Uterus (tissue), 4 donors: Measurements from ENCODE around the gene ORM1. TPM values are rescaled to one million over a fixed set of nuclear protein-coding genes. Genes with fewer than 3 reads are reported as not detected.

Experiments
- DNase-seq, 2 donors: peaks; one replicate each; pipeline ENCODE4 v3.0.0-alpha.2; 2019 to 2020
- H3K27ac ChIP-seq, 2 donors: fragments of 200-600 bp; sonication (generic); 1 replicate in 1 of 2; 2 replicates in 1 of 2; pipeline ENCODE4 v1.5.1; 2016 to 2018
- H3K27me3 ChIP-seq, 2 donors: fragments of 200-600 bp; sonication (generic); one replicate each; pipeline ENCODE4 v1.5.1; 2018 to 2019; ENCODE audit warnings: control low read depth in 1 of 2
- H3K36me3 ChIP-seq, 2 donors: fragments of 200-600 bp; sonication (generic); one replicate each; pipeline ENCODE4 v1.5.1; 2019; ENCODE audit warnings: control low read depth in 1 of 2
- H3K4me1 ChIP-seq, 2 donors: fragments of 200-600 bp; sonication (generic); one replicate each; pipeline ENCODE4 v1.5.1; 2018 to 2019; ENCODE audit warnings: control low read depth in 1 of 2
- H3K4me3 ChIP-seq, 2 donors: fragments of 200-600 bp; sonication (generic); 1 replicate in 1 of 2; 2 replicates in 1 of 2; pipeline ENCODE4 v1.5.1; 2018 to 2019; ENCODE audit warnings: mild to moderate bottlenecking in 1 of 2
- H3K9me3 ChIP-seq, 2 donors: fragments of 200-600 bp; sonication (generic); one replicate each; pipeline ENCODE4 v1.5.1; 2019; ENCODE audit warnings: control low read depth in 1 of 2
- CTCF ChIP-seq, 4 experiments: fragments of 200-600 bp in 2 of 4; fragments of 450-650 bp in 2 of 4; sonication (generic) in 2 of 4; IDR thresholded peaks; one replicate each; pipeline ENCODE4 v1.5.1; 2016 to 2019; ENCODE audit warnings: antibody characterized with exemption in 4 of 4, mild to moderate bottlenecking in 2 of 4, moderate library complexity in 1 of 4
- POLR2A ChIP-seq, 2 donors: fragments of 450-650 bp; IDR thresholded peaks; one replicate each; pipeline ENCODE4 v1.6.1; 2016; ENCODE audit warnings: antibody characterized with exemption in 2 of 2, mild to moderate bottlenecking in 1 of 2, moderate library complexity in 1 of 2
- intact Hi-C: fragments of 100-400 bp; cut with DNase I; formaldehyde crosslinking; loops from one replicate; pipeline ENCODE4 v1.15.1; 2023; ENCODE audit warnings: low total_unique reads
- total RNA-seq, 4 donors: library from RNA; depleted of rRNA in 3 of 4; stranded (reverse); fragments of >200 nt in 3 of 4; gene quantifications; one replicate each; pipeline versions ENCODE4 v1.1.0 to v1.2.4, GENCODE V29; 2014 to 2023
- donor health status: DM: yes; HTN: yes; CAD: no.

The ORM1 gene
- total RNA-seq, 4 donors from 2014 or later, result 1.9 to 2.4 TPM; not detected in 2

GRCh38 chr9:114359801-114360200 is 36.9 kb downstream of the ORM1 start:
- Histone ChIP-seq H3K27ac (no peak overlapping the region), H3K27me3 (no peaks in the 10 kb centered on the region), H3K4me3 (no peak overlapping the region), H3K36me3 (no peaks in the 10 kb centered on the region), H3K4me1 (no peaks in the 10 kb centered on the region), H3K9me3 (no peaks in the 10 kb centered on the region)
- no peak for DNase-seq
- TF ChIP-seq CTCF (IDR thresholded peaks at IDR 0.05), result no peak
- TF ChIP-seq POLR2A (IDR thresholded peaks at IDR 0.05), result no peak
- intact Hi-C loops, result no loop called here

- DNase-seq, result no peak
- no peak for TF ChIP-seq POLR2A (IDR thresholded peaks at IDR 0.05)
- TF ChIP-seq CTCF (IDR thresholded peaks at IDR 0.05), result no peak
- Histone ChIP-seq H3K27me3 (no peaks in the 10 kb centered on the region), H3K27ac (peak overlapping the region; percentile 22 to 69), H3K4me3 (no peak overlapping the region), H3K4me1 (no peaks in the 10 kb centered on the region), H3K36me3 (no peaks in the 10 kb centered on the region), H3K9me3 (no peaks in the 10 kb centered on the region)
- intact Hi-C loops, result no loop called here
Measured at GRCh38 chr9:114361542-114361941, 38.6 kb downstream of the ORM1 start.

- TF ChIP-seq POLR2A (IDR thresholded peaks at IDR 0.05) (no peak), CTCF (IDR thresholded peaks at IDR 0.05) (no peak)
- intact Hi-C loops, result no loop called here
- Histone ChIP-seq H3K36me3 (no peaks in the 10 kb centered on the region), H3K4me1 (no peaks in the 10 kb centered on the region), H3K9me3 (no peaks in the 10 kb centered on the region), H3K27me3 (no peaks in the 10 kb centered on the region), H3K4me3 (no peak overlapping the region), H3K27ac (peak overlapping the region in 1 of 2 donors; percentile 69)
- DNase-seq, result no peak
Measured at GRCh38 chr9:114362394-114362793, 39.5 kb downstream of the ORM1 start.

- peak overlapping the region; percentile 66 to 69 for H3K27ac ChIP-seq
- H3K4me3 ChIP-seq, result no peak overlapping the region
- no peaks in the 10 kb centered on the region for H3K27me3 ChIP-seq
- H3K9me3 ChIP-seq, result no peaks in the 10 kb centered on the region
- TF ChIP-seq POLR2A (IDR thresholded peaks at IDR 0.05), result no peak
- TF ChIP-seq CTCF (IDR thresholded peaks at IDR 0.05), result no peak
- intact Hi-C loops, result no loop called here
- H3K36me3 ChIP-seq, result no peaks in the 10 kb centered on the region
- H3K4me1 ChIP-seq, result no peaks in the 10 kb centered on the region
- no peak for DNase-seq
Measured at GRCh38 chr9:114363424-114363823, 40.5 kb downstream of the ORM1 start.

- Histone ChIP-seq H3K4me3 (no peak overlapping the region), H3K27ac (peak overlapping the region; percentile 66 to 69), H3K9me3 (no peaks in the 10 kb centered on the region), H3K36me3 (no peaks in the 10 kb centered on the region), H3K4me1 (no peaks in the 10 kb centered on the region), H3K27me3 (no peaks in the 10 kb centered on the region)
- intact Hi-C loops, result no loop called here
- DNase-seq, result no peak
- TF ChIP-seq CTCF (IDR thresholded peaks at IDR 0.05) (no peak), POLR2A (IDR thresholded peaks at IDR 0.05) (no peak)
Measured at GRCh38 chr9:114364134-114365041, 41.5 kb downstream of the ORM1 start.
